Neural cell (in vitro differentiated cells): ENCODE results near the gene RIMKLB.
"Not testable (repeated sequence)": the region's sequence is repeated elsewhere in the genome, so short reads cannot be mapped to it uniquely, and the experiment has no call there.

Experiments
- CTCF ChIP-seq: fragments of 450-650 bp; IDR thresholded peaks from 2 replicates; pipeline ENCODE4 v1.5.1; 2014; ENCODE audit warnings: antibody characterized with exemption, mild to moderate bottlenecking, moderate library complexity; ENCODE audit not compliant: poor library complexity, severe bottlenecking
- EP300 ChIP-seq: fragments of 450-650 bp; conservative IDR thresholded peaks from 2 replicates; pipeline ENCODE4 v1.6.1; 2014; ENCODE audit warnings: antibody characterized with exemption, mild to moderate bottlenecking, moderate library complexity; ENCODE audit not compliant: poor library complexity, severe bottlenecking
- EZH2 ChIP-seq: fragments of 200-600, 300-800 bp; shearing (Covaris generic), sonication (generic); IDR thresholded peaks from 2 replicates; pipeline ENCODE4 v1.6.1; 2014; ENCODE audit warnings: antibody characterized with exemption, low read length, borderline replicate concordance, mild to moderate bottlenecking; ENCODE audit not compliant: insufficient read depth, poor library complexity, severe bottlenecking
- POLR2AphosphoS5 ChIP-seq: IDR thresholded peaks from 2 replicates; pipeline ENCODE4 v1.6.1; 2012
- REST ChIP-seq: IDR thresholded peaks from 2 replicates; pipeline ENCODE4 v1.6.1; 2012; ENCODE audit warnings: borderline replicate concordance
- SMC3 ChIP-seq: fragments of 450-650 bp; conservative IDR thresholded peaks from 2 replicates; pipeline ENCODE4 v1.6.1; 2014; ENCODE audit warnings: antibody characterized with exemption, mild to moderate bottlenecking, moderate library complexity; ENCODE audit not compliant: poor library complexity
- TAF1 ChIP-seq: IDR thresholded peaks from 2 replicates; pipeline ENCODE4 v1.6.1; 2012; ENCODE audit warnings: low read depth

- TF ChIP-seq CTCF, SMC3, POLR2AphosphoS5, TAF1, REST, EZH2, EP300: not testable (repeated sequence)
Measured at GRCh38 chr12:8801213-8801612, 103.4 kb downstream of the RIMKLB start.
